ENCODE results near the gene RAB11FIP4. TPM values are rescaled to one million over a fixed set of nuclear protein-coding genes. Genes with fewer than 3 reads are reported as not detected.

The RAB11FIP4 gene
- total and polyA plus RNA-seq, 2 of the 8 experiments (the other 6 are each of a cell fraction or from before 2014, with no cell fraction given), result 21.7 to 53.2 TPM

DNA sequence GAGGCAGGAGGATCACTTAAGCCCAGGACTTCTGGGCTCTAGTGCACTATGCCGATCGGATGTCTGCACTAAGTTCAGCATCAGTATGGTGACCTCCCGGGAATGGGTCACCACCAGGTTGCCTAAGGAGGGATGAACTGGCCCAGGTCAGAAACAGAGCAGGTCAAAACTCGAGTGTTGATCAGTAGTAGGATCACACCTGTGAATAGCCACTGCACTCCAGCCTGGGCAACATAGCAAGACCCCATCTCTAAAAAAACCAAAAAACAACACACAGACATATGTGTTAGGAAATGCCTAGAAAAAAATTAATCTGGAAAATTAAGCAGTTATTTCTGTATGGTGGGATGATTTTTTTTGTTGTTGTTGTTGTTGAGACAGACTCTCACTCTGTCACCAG is 127.0 kb downstream of the RAB11FIP4 start:
- Histone ChIP-seq H2BK5ac (ENCODE audit: low read depth, low read length) (no peak overlapping the region), H3K56ac (replicated peaks; ENCODE audit: insufficient read length, low read depth, low read length) (no peak overlapping the region), H4K8ac (ENCODE audit: extremely low read depth, insufficient read depth, low read length) (no peak overlapping the region), H2BK12ac (ENCODE audit: low read depth, low read length) (no peak overlapping the region), H3K27ac (ENCODE audit: low read depth, low read length) (no peak overlapping the region), H3K9ac (replicated peaks in 1 of 4; ENCODE audit: extremely low read depth in 1 of 4, low read depth in 3 of 4, low read length in 3 of 4) (no peak overlapping the region), H4K91ac (replicated peaks; ENCODE audit: insufficient read length, low read length) (no peak overlapping the region), H2BK20ac (ENCODE audit: low read length) (no peak overlapping the region), H3K4me1 (replicated peaks in 1 of 4; ENCODE audit: control insufficient read depth in 3 of 4, insufficient read depth in 4 of 4, low read length in 3 of 4) (peaks cover 0 to 4% (median 1%) of the 10 kb centered on the region in 4 experiments; a peak in 3 of 7 replicates), H2BK120ac (replicated peaks; ENCODE audit: low read depth, low read length) (no peak overlapping the region), H3K23me2 (ENCODE audit: low read depth, low read length) (no peaks in the 10 kb centered on the region), H3K4ac (replicated peaks; ENCODE audit: insufficient read length, low read depth, low read length) (no peak overlapping the region), H3K4me3 (ENCODE audit: extremely low read depth in 1 of 4, insufficient read depth in 2 of 4, low read depth in 3 of 4, low read length in 4 of 4) (no peak overlapping the region), H2AFZ (ENCODE audit: low read length) (no peak overlapping the region), H4K20me1 (replicated peaks in 1 of 2; ENCODE audit: control insufficient read depth in 1 of 2, insufficient read depth in 2 of 2, low read length in 2 of 2) (peaks cover 4% of the 10 kb centered on the region in 2 experiments), H3K14ac (ENCODE audit: insufficient read length) (no peak overlapping the region), H3K27me3 (replicated peaks in 1 of 4; ENCODE audit: control insufficient read depth in 3 of 4, extremely low read depth in 1 of 4, insufficient read depth in 3 of 4, low read length in 3 of 4) (no peaks in the 10 kb centered on the region), H2AK5ac (ENCODE audit: low read depth, low read length) (no peak overlapping the region), H3K79me2 (ENCODE audit: control insufficient read depth in 1 of 2, insufficient read depth in 2 of 2, low read length in 2 of 2) (peaks cover 0 to 9% of the 10 kb centered on the region in 2 experiments; a peak in 1 of 4 replicates), H3K18ac (ENCODE audit: extremely low read depth, low read length) (no peak overlapping the region), H3K4me2 (ENCODE audit: insufficient read depth in 1 of 2, low read depth in 2 of 2, low read length in 2 of 2) (no peak overlapping the region), H3K9me3 (ENCODE audit: insufficient read depth in 2 of 2, low read depth in 1 of 2, low read length in 1 of 2) (peaks cover 7 to 13% of the 10 kb centered on the region in 2 experiments), H4K5ac (ENCODE audit: insufficient read length, low read depth, low read length) (no peak overlapping the region), H3K23ac (ENCODE audit: insufficient read length) (no peak overlapping the region), H3K36me3 (ENCODE audit: control insufficient read depth in 2 of 4, insufficient read depth in 4 of 4, low read length in 3 of 4) (peaks cover 0 to 21% (median 8%) of the 10 kb centered on the region in 4 experiments; a peak in 6 of 8 replicates), H2BK15ac (ENCODE audit: low read length) (no peak overlapping the region), H3K79me1 (ENCODE audit: low read depth, low read length) (peaks cover 7% of the 10 kb centered on the region; the same call in 1 of the 2 replicates)
- POLR2A ChIA-PET (ENCODE audit: partially characterized antibody), result no interaction called here
- FAIRE-seq, result no peak
- CTCF ChIA-PET (ENCODE audit: partially characterized antibody), result interaction anchor here (0.7 to 11.5 kb wide), 13 partner anchors 10 to 339 kb away, joined by 3 to 144 read pairs (median 7); no protein-coding TSS in a partner anchor
- TF ChIP-seq RFX5 (IDR thresholded peaks at IDR 0.05; ENCODE audit: borderline replicate concordance, low read depth, low read length) (no peak), CHD1 (IDR thresholded peaks at IDR 0.05; ENCODE audit: low read depth, low read length) (no peak), RXRA (IDR thresholded peaks at IDR 0.05; ENCODE audit: insufficient read depth, low read depth, low read length) (no peak), JUN (IDR thresholded peaks at IDR 0.05; ENCODE audit: low read depth, low read length) (no peak), CREB1 (IDR thresholded peaks at IDR 0.05) (no peak)
- TF ChIP-seq, protein P1, sequence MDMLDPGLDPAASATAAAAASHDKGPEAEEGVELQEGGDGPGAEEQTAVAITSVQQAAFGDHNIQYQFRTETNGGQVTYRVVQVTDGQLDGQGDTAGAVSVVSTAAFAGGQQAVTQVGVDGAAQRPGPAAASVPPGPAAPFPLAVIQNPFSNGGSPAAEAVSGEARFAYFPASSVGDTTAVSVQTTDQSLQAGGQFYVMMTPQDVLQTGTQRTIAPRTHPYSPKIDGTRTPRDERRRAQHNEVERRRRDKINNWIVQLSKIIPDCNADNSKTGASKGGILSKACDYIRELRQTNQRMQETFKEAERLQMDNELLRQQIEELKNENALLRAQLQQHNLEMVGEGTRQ (IDR thresholded peaks at IDR 0.05; ENCODE audit: low read length), result no peak
- TF ChIP-seq, protein P2, sequence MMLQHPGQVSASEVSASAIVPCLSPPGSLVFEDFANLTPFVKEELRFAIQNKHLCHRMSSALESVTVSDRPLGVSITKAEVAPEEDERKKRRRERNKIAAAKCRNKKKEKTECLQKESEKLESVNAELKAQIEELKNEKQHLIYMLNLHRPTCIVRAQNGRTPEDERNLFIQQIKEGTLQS (IDR thresholded peaks at IDR 0.05; ENCODE audit: insufficient read depth, low read depth, low read length), result no peak
- DNase-seq (ENCODE audit: low read depth in 1 of 2, low spot score in 2 of 2), result no peak
- 96% methylated on average over 4 of the region's 4 CpGs; no CpG with 5 or more reads in 1 of the 2 experiments for WGBS, 2 experiments (ENCODE audit: extremely low coverage in 1 of 2, insufficient coverage in 1 of 2, insufficient read length in 1 of 2, insufficient replicate concordance in 2 of 2, low coverage in 1 of 2, low lambda C conversion rate in 2 of 2, missing lambda C conversion rate in 1 of 2)
